Activated T-helper 9 cell treated with anti-CD3 and anti-CD28 coated beads, Interleukin-2, amount 50 U/mL, for 16 hours (primary cell): ENCODE results near the gene ZNF10.

Experiments used
- DNase-seq: peaks from one replicate; pipeline ENCODE4 v3.0.0-alpha.2; 2020; ENCODE audit warnings: low read depth

ZNF10 gene

DNA sequence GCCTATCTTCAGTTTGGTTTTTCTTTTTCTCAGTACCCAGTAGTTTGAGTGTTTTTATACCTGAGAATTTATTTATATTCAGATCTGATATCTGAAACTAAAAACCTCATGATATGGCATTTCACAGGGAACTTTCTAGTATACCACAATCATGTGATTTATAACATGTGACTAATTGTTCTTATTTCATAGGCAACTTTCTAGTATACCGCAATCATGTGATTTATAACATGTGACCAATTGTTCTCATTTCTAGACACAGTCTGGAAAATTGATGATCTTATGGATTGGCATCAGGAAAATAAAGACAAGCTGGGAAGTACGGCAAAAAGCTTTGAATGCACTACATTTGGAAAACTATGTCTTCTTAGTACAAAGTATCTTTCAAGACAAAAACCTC, 71.5 kb downstream of the ZNF10 start:
- no peak for DNase-seq

- DNase-seq, result no peak
Observed at GRCh38 chr12:133202493-133203343, 72.3 kb downstream of the ZNF10 start.

GRCh38 chr12:133203344-133204263, 73.2 kb downstream of the ZNF10 start:
- no peak for DNase-seq

- DNase-seq, result no peak
Observed at GRCh38 chr12:133204264-133204603, 73.8 kb downstream of the ZNF10 start.

- no peak for DNase-seq
Observed at GRCh38 chr12:133206390-133206789, 76.0 kb downstream of the ZNF10 start.
